ENCODE results near the gene SPATC1L.

SPATC1L gene

DNA sequence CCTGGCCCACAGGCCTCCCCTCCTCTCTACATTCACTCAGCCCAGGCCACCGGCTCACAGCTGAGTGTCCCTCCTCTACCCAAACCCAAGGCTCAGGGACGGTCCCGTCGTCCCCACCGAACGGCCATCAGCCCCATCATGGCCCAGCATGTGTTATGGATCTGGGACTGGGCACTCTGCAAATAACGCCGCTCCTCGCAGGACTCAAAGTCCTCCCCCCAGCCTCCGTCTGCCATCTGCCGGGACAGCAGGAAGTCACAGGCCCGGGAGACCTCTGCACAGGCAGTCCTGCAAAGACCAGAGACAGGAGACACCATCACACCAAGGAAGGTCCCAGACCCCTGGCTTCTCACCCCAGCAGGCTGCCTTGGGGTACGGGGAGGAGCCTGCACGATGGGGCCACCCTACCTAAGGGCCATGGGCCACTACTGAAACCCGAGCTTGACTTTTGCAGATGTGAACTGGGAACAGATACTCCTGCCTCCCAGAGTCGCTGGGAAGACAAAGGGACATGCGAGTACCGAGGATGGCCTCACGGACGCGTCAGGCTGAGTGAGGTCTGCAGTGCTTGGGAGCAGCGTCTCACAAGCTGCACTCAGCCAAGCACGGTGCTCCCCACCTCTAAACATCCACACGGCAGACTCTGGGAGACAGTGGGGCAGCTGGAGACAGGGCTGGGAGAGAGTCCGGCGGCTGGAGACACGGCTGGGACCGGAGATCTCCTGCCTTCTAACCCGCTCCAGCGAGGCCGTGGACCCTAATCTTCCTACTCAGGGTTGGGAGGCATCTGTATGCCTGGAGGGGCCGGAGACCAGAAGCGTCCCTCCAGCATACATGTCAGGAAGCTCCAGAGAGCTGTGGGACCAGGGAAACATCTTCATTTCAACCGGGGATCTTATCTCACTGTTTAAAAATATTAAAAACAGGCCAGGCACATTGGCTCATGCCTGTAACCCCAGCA is 10.4 kb upstream of the SPATC1L start:
- ATAC-seq (no peak), DNase-seq (no peak)
- H3K27ac Mint-ChIP-seq: peak overlapping the region in 1 of 2 donors; percentile 89
- no peaks in the 10 kb centered on the region for H3K9me3 Mint-ChIP-seq
- no peak overlapping the region for H3K4me3 Mint-ChIP-seq
- H3K4me1 Mint-ChIP-seq: no peaks in the 10 kb centered on the region
- no peaks in the 10 kb centered on the region for H3K27me3 Mint-ChIP-seq

DNA sequence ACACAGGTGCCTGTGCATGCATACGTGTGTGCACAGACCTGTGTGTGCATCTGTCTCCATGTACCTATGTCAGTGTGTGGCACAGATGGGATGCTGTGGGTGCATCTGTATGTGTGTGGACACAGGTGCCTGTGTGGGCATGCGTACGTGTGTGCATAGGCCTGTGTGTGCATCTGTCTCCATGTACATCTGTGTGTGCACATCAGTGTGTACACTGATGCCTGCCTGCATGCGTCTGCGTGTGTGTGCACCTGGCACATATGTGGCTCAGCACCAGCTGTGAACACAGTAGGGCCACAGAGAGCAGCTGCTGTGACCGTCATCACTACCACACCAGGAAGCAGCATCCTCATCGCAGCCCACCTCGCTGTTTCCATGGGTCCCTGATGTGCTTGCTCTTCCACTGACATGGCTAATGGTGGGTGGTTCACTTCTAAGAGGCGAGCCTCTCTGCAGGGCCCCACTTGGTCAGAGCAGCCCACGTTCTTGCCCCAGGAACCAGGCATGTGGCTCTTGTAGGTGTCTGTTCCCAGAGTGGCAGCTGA is 9.6 kb upstream of the SPATC1L start:
- Mint-ChIP-seq H3K9me3 (no peaks in the 10 kb centered on the region), H3K27me3 (no peaks in the 10 kb centered on the region), H3K4me1 (no peaks in the 10 kb centered on the region), H3K27ac (no peak overlapping the region), H3K4me3 (no peak overlapping the region)
- DNase-seq (no peak), ATAC-seq (no peak)

DNA sequence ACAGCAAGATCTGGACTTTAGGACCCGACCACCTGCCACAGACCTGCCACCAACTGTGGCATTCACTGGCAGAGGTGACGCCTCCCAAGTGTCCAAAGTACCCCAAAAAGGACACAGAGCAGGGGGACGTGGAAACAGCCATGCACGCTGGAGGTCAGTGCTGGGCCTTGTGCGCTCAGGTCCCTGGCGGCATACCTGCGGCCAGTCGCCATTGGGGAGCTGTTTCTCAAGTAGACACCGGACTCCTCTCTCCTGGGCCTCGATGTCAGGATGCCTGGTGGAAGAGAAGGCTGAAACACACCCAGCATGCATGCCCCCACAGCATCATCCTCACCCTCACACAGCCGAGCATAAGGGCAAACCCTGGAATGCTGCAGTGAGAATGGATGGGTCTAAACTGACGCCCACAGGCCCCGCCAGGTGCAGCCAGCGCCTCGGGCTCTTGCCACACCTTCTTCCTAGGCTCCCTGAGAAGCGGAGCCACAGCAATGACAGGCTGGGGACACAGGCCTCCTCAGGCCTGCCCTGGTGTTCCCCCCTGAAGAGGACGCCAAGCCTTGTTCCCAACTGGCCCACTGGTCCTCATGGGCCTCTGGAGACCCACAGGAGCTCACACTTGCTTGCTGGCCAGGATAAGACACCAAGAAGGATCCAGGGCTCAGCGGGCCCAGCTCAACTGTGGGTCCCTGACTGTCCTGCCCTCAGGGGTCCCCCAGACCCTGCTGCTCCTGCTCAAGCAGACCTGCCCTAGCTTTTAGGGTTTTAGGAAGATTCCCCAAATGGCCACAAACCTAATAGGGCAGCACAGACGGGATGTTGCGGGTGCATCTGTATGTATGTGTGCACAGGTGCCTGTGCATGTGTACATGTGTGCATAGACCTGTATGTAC is 7.7 kb upstream of the SPATC1L start:
- Mint-ChIP-seq H3K9me3 (no peaks in the 10 kb centered on the region), H3K4me3 (no peak overlapping the region), H3K27me3 (no peaks in the 10 kb centered on the region), H3K27ac (no peak overlapping the region), H3K4me1 (peaks cover 9% of the 10 kb centered on the region)
- DNase-seq (no peak), ATAC-seq (no peak)

DNA sequence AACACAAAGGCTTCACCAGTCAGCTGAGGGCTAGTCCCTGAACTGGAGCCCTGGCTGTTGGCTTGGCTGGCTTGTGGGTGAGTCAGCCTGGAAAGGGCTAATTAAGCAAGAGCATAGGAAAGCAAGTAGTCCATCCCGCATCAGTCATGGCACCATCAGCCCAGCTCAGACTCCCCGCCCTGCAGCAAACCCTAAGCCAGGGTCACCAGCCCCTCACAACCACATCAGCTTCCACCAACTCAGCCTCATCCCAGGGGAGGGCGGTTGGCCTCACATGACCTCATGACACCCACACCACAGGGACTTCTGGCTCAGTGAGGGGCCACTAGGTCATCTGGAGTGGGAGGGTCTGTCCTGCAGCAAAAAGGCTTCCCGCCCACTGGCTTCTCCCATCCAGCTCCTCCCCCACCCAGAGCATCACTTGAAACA is 7.0 kb upstream of the SPATC1L start:
- no peaks in the 10 kb centered on the region for H3K9me3 Mint-ChIP-seq

DNA sequence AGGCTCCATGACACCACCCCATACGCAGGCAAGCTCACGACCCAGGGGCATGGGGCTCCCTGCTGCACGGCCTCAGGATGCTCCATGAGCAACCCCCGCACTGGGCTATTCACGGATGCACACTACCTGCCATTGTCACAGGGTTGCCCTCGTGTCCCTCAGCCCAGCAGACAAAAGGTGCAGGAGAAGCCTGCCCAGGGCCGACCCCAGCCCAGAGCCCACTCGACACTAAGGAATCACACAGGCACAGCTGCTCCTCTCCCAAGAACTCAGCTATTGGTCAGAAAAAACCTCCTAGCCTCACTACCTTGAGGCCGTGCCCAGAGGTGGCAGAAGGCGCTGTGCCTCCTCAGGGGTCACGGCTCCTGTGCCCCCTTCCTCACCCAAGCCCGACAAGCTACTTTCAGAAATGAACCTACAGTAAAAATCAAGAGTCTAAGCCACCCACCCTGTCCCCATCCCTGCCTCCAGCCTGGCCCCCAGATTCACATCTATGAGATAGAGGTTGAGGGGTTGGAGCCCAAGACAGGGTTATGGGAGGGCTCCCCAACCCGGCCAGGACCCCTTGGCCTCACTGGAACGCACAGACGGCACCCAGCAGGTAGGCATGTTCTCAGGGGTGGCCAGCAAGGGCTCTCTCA is 6.4 kb upstream of the SPATC1L start:
- H3K4me1 Mint-ChIP-seq: peaks cover 13% of the 10 kb centered on the region
- H3K4me3 Mint-ChIP-seq: no peak overlapping the region
- no peak overlapping the region for H3K27ac Mint-ChIP-seq
- DNase-seq (no peak), ATAC-seq (no peak)
- H3K27me3 Mint-ChIP-seq: no peaks in the 10 kb centered on the region
- no peaks in the 10 kb centered on the region for H3K9me3 Mint-ChIP-seq

More for the DNA sequence above, 7.0 kb upstream of the SPATC1L start:
- Mint-ChIP-seq H3K4me3 (no peak overlapping the region), H3K4me1 (peaks cover 9% of the 10 kb centered on the region), H3K27ac (peak overlapping the region in 1 of 2 donors; percentile 80), H3K27me3 (no peaks in the 10 kb centered on the region)
- ATAC-seq (no peak), DNase-seq (no peak)

DNA sequence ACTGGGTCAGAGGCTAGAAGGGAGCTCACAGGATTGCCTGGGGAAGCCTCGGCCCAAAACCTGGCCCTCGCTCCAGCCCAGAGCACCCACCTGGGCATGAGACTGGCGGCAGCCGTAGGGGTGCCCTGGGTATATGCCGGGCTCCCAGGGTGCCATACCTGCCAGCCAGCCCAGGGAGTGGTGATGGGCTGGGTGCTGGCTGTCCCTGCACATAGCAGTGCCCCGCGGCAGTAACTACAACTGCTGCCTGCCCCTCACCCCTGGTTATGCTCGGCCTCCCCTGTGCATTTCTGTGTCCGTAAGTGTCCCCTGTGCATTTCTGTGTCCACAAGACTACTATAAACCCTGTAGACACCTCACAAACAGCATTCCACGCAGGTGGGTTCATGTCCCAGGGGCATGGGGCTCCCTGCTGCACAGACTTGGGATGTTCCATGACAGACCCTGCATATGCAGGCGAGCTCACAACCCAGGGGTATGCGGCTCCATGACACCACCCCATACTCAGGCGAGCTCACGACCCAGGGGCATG is 5.8 kb upstream of the SPATC1L start:
- Mint-ChIP-seq H3K27ac (no peak overlapping the region), H3K9me3 (no peaks in the 10 kb centered on the region), H3K4me1 (peaks cover 17% of the 10 kb centered on the region), H3K4me3 (no peak overlapping the region), H3K27me3 (no peaks in the 10 kb centered on the region)
- DNase-seq (no peak), ATAC-seq (peak; percentile 33)

DNA sequence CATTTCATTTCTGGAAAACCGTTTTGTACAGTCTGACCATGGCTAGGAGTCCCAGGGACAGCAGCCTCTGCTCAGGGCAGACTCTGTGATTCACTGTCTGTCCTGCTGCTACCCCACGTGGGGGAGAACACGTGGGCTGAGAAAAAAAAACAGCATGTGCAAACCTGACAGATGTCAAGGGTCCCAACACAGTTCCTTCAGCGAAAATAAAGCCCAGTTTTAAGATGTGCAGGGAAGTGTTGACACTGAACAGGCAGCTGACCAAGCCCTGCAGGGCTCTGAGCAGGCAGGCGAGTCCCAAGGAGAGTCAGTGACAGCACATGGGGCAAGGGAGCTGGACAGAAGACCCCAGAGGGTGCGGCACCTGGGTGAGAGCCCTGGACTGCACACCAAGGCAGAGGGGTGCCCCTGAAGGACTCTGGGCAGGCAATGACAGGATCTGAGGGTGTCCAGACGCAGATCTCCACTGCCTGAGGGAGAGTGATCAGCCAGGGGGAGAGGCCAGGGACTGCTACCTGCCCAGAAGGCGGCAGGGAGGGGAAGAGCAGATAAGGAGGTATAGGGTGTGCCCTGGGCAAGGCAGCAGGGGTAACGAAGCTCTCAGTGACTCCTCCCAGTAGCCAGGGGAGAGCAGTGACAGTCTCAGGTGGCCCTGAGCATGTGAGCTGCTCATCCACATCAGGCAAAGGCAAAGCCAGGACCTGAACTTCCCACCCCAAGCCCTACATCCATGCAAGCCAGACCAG is 5.1 kb upstream of the SPATC1L start:
- DNase-seq: no peak
- Mint-ChIP-seq H3K4me3 (no peak overlapping the region), H3K27me3 (no peaks in the 10 kb centered on the region), H3K27ac (peak overlapping the region; percentile 13 to 25), H3K9me3 (no peaks in the 10 kb centered on the region), H3K4me1 (peaks cover 17% of the 10 kb centered on the region)
- ATAC-seq: no peak

DNA sequence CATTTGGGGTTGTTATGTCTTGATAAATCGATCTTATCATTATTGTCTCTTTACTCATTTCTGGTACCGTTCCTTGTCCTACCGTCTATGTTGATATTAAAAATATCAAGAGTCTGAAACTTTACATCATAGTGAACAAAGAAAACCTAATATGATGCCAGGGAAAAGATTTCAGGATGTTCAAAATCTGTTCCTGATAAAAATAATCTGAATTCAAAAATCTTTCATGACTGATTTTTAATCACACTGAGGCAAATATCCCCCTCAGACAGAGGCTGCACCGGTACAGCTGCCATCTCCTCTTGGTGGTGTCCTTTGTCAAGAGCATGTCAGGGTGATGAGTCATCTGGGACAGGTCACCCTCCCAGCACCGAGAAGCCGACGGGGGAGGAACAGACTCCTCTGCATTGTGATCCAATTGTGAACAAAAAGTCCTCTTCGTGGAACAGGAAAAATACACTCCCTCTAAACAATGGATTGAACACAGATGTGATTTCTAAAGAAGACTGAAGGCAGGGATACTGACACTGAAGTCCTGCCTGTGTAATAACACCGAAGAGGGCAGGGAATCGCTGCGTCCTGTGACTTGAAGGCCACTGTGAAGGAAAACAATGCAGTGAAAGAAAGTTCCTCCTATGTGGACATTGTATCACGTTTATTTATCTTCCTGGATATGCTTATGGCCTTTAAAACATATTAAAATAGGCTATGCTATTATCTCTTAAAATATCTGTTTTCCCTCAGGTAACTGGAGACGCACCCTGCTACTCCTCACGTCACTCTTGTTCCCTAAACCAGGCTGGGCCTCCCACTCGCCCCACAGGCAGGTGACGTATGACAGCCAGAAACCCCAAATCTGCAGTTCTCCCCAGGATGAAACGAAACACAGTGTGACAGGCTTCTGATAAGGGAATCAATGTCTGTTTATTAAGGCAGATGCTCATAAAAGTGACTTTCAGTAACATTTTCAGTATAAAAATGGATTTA is 4.3 kb upstream of the SPATC1L start:
- Mint-ChIP-seq H3K9me3 (no peaks in the 10 kb centered on the region), H3K4me1 (peaks cover 22% of the 10 kb centered on the region), H3K27ac (peak overlapping the region; percentile 13 to 85), H3K4me3 (peak overlapping the region in 1 of 2 donors; percentile 6), H3K27me3 (no peaks in the 10 kb centered on the region)
- DNase-seq (no peak), ATAC-seq (no peak)

DNA sequence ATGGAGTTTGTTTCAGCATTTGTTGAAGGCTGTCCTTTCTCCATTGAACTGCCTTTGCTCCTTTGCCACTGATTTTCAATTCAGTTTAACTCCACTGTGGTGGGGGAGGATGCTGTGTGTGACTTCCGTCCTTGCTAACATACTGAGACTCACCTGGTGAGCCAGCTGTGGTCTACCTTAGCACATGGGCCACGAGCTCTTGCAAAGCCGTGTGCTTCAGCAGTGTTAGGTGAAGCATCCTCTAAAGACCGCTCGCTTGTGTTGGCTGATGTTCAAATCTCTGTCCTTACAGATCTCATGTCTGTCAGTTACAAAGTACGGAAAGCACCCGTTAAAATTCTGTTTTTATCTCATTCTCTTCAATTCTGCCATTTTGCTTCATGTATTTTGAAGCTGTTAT is 3.6 kb upstream of the SPATC1L start:
- Mint-ChIP-seq H3K4me1 (peaks cover 27% of the 10 kb centered on the region), H3K4me3 (no peak overlapping the region), H3K27ac (peak overlapping the region in 1 of 2 donors; percentile 85), H3K27me3 (no peaks in the 10 kb centered on the region), H3K9me3 (no peaks in the 10 kb centered on the region)
- DNase-seq (no peak), ATAC-seq (no peak)

DNA sequence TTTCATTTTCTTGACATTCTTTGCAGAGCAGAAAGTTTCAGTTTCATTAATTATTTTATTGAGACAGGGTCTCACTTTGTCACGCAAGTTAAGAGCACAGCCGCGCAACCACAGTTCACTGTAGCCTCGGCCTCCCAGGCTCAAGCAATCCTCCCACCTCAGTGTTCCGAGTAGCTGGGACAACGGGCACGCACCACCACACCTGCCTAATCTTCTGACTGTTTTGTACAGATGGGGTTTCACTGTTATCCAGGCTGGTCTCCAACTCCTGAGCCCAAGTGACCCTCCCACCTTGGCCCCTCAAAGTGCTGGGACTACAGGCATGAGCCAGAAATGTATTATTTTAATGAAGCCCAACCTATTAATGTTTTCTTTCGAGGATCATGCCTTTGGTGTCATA is 3.0 kb upstream of the SPATC1L start:
- ATAC-seq: no peak

DNA sequence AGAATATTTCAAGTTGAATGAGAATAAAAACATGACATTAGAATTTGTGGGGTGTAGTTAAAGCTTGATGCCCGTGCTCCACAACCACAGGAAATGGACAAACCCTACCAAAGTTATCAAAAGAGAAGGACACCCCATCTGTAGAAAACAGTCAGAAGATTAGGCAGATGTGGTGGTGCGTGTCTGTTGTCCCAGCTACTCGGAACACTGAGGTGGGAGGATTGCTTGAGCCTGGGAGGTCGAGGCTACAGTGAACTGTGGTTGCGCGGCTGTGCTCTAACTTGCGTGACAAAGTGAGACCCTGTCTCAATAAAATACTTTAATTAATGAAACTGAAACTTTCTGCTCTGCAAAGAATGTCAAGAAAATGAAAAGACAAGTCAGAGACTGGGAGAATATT is 1.5 kb upstream of the SPATC1L start:
- Mint-ChIP-seq H3K4me3 (peak overlapping the region in 1 of 2 donors; percentile 90), H3K9me3 (no peaks in the 10 kb centered on the region), H3K4me1 (peaks cover 27% of the 10 kb centered on the region), H3K27me3 (no peaks in the 10 kb centered on the region), H3K27ac (no peak overlapping the region)
- DNase-seq (no peak), ATAC-seq (no peak)

More for the DNA sequence above, 3.0 kb upstream of the SPATC1L start:
- Mint-ChIP-seq H3K4me1 (peaks cover 27% of the 10 kb centered on the region), H3K4me3 (no peak overlapping the region), H3K9me3 (no peaks in the 10 kb centered on the region), H3K27me3 (no peaks in the 10 kb centered on the region), H3K27ac (no peak overlapping the region)
- DNase-seq: no peak

DNA sequence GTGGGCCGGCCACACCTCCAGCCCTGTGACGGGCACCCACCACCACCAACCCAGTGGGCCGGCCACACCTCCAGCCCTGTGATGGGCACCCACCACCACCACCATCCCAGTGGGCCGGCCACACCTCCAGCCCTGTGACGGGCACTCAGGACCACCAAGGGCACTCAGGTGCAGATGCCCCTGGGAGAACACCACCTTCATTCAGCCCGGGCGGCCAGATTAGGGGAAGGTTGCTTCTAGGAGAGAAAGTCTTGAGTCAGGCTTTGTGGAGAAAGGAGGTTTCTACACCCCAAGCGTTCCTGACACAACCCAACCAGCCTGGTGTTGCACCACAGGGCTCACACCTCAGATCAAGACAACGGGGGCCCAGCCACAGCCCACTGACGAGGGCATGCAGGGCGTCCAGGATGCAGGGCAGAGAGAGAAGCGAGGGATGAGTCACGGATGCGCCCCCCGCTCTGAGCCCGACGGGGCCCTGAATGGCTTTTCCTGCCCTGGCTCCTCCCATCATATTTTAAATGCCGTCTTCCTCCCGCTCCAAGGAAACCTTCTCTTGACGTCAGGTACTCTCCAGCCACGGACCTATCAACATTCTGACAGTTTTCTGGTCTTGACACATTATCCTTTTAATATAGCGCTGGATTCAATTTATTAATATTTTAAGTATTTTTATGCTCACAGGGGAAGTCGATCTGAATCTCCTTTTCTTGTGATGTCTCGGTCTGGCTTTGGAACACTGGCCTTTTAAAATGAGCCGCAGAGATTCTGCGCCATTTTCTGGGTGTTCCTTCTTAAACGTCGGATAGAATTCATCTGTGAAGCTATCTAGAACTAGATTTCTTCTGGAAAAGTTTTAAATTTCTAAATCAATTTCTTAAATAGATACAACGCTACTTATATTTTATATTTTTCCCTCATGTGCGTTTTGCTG is 631 bp upstream of the SPATC1L start:
- no peaks in the 10 kb centered on the region for H3K27me3 Mint-ChIP-seq
- H3K27ac Mint-ChIP-seq: peak overlapping the region in 1 of 2 donors; percentile 87
- DNase-seq (peak; percentile 69 to 85), ATAC-seq (peak; percentile 89)
- no peaks in the 10 kb centered on the region for H3K9me3 Mint-ChIP-seq
- H3K4me1 Mint-ChIP-seq: peaks cover 27% of the 10 kb centered on the region
- H3K4me3 Mint-ChIP-seq: peak overlapping the region; percentile 87 to 90
